A549 (cell line): ENCODE data around the gene DCP1A. TPM values are rescaled to one million over a fixed set of nuclear protein-coding genes. Genes with fewer than 3 reads are reported as not detected.
A peak's percentile ranks its signal among the peaks of the same experiment; 100 is the strongest.

ENCODE experiments used
- ATAC-seq, 2 experiments: fragments of 200-7000 bp in 1 of 2; fragments of >200 bp in 1 of 2; cut with Nextera tagmentation in 1 of 2; cut with Tn5 transposase in 1 of 2; 3 replicates each; pipeline versions ENCODE4 v1.8.0 to v1.9.1; 2018 to 2020; ENCODE audit warnings: mild to moderate bottlenecking in 1 of 2, moderate library complexity in 1 of 2
- CTCF ChIA-PET: fragments of 300-600 bp; sonication (Branson Sonifier 250); formaldehyde crosslinking; extraction: SDS; loops from one replicate; lab custom pipeline; 2021; ENCODE audit warnings: antibody characterized with exemption, inconsistent platforms; lab: Yijun Ruan, JAX
- POLR2A ChIA-PET: fragments of 350-600 bp; formaldehyde crosslinking; extraction: SDS; loops from one replicate; lab custom pipeline; 2021; ENCODE audit warnings: antibody characterized with exemption, inconsistent platforms; lab: Yijun Ruan, JAX
- DNase-seq, 2 experiments: peaks; one replicate each; pipeline versions ENCODE4 v3.0.0 to v3.0.0-alpha.2; 2011 to 2016; ENCODE audit warnings: low read depth in 1 of 2, low spot score in 1 of 2
- FAIRE-seq: peaks from 2 replicates; lab custom pipeline; 2011; peaks lifted over from hg19 to GRCh38; lab: Jason Lieb, UNC
- H3K27ac ChIP-seq, 2 experiments: fragments of >200 bp; sonication (Bioruptor Twin); formaldehyde crosslinking; 3 replicates each; pipeline ENCODE4 v1.5.1; 2016 to 2017
- H3K4me1 ChIP-seq: fragments of >200 bp; sonication (Bioruptor Twin); formaldehyde crosslinking; 3 replicates; pipeline ENCODE4 v1.6.1; 2016
- H3K4me2 ChIP-seq: fragments of >200 bp; sonication (Bioruptor Twin); formaldehyde crosslinking; 3 replicates; pipeline ENCODE4 v1.6.1; 2016
- H3K4me3 ChIP-seq: fragments of >200 bp; sonication (Bioruptor Twin); formaldehyde crosslinking; 3 replicates; pipeline ENCODE4 v1.5.1; 2016
- H3K9me3 ChIP-seq: fragments of >200 bp; sonication (Bioruptor Twin); formaldehyde crosslinking; 3 replicates; pipeline ENCODE4 v1.6.1; 2016
- CBX2 ChIP-seq: fragments of 200-600 bp; sonication (generic); IDR thresholded peaks from 2 replicates; pipeline ENCODE4 v1.6.1; 2016; ENCODE audit warnings: low read depth, mild to moderate bottlenecking, borderline replicate concordance
- CBX8 ChIP-seq: fragments of 200-600 bp; sonication (generic); IDR thresholded peaks from 2 replicates; pipeline ENCODE4 v1.6.1; 2016
- E2F6 ChIP-seq: IDR thresholded peaks from 2 replicates; pipeline ENCODE4 v1.6.1; 2012; ENCODE audit warnings: low read depth, borderline replicate concordance
- EHF ChIP-seq: fragments of 250-450 bp; sonication (Bioruptor Pico); IDR thresholded peaks from 2 replicates; pipeline ENCODE4 v1.5.0; 2020; ENCODE audit warnings: mild to moderate bottlenecking
- ESRRA ChIP-seq: fragments of 150-350 bp; IDR thresholded peaks from 2 replicates; pipeline ENCODE4 v1.6.1; 2014; ENCODE audit warnings: mild to moderate bottlenecking, low read length, borderline replicate concordance
- FOSB ChIP-seq: fragments of 250-450 bp; sonication (Bioruptor Pico); IDR thresholded peaks from 2 replicates; pipeline ENCODE4 v1.5.0; 2020; ENCODE audit warnings: mild to moderate bottlenecking, moderate library complexity
- FOSL2 ChIP-seq, 2 experiments: fragments of 450-650 bp in 1 of 2; fragments of >200 bp in 1 of 2; sonication (Bioruptor Twin) in 1 of 2; formaldehyde crosslinking; IDR thresholded peaks; 2 replicates each; pipeline versions ENCODE4 v1.5.0 to v1.6.1; 2016 to 2020; ENCODE audit warnings: mild to moderate bottlenecking in 1 of 2, moderate library complexity in 1 of 2
- HES2 ChIP-seq: fragments of >200 bp; sonication (Bioruptor Twin); formaldehyde crosslinking; IDR thresholded peaks from 2 replicates; pipeline ENCODE4 v1.6.1; 2016
- HEYL ChIP-seq: fragments of 250-450 bp; sonication (Bioruptor Pico); IDR thresholded peaks from 2 replicates; pipeline ENCODE4 v1.8.0; 2021; ENCODE audit warnings: mild to moderate bottlenecking, moderate library complexity
- HOXA7 ChIP-seq: fragments of 250-450 bp; sonication (Bioruptor Pico); IDR thresholded peaks from 2 replicates; pipeline ENCODE4 v1.5.0; 2020; ENCODE audit warnings: mild to moderate bottlenecking, moderate library complexity
- JUN ChIP-seq, 2 experiments: fragments of >200 bp; sonication (Bioruptor Twin); formaldehyde crosslinking; IDR thresholded peaks; 2 replicates in 1 of 2; 3 replicates in 1 of 2; pipeline ENCODE4 v1.6.1; 2016 to 2017
- KDM1A ChIP-seq: fragments of 200-600 bp; sonication (generic); IDR thresholded peaks from 2 replicates; pipeline ENCODE4 v1.6.1; 2016; ENCODE audit warnings: low read depth, mild to moderate bottlenecking
- KDM5A ChIP-seq: fragments of 200-600 bp; sonication (generic); IDR thresholded peaks from 2 replicates; pipeline ENCODE4 v1.6.1; 2016; ENCODE audit warnings: antibody characterized with exemption, mild to moderate bottlenecking
- MAFK ChIP-seq: fragments of 450-650 bp; IDR thresholded peaks from 2 replicates; pipeline ENCODE4 v1.6.1; 2014; ENCODE audit not compliant: partially characterized antibody
- NR3C1 ChIP-seq: fragments of >200 bp; sonication (Bioruptor Twin); formaldehyde crosslinking; IDR thresholded peaks from 3 replicates; pipeline ENCODE4 v1.6.1; 2017
- POLR2A ChIP-seq: IDR thresholded peaks from 2 replicates; pipeline ENCODE4 v1.6.1; 2012; ENCODE audit warnings: mild to moderate bottlenecking, low read length
- POLR2AphosphoS2 ChIP-seq: conservative IDR thresholded peaks from 2 replicates; pipeline ENCODE4 v1.6.1; 2012; ENCODE audit warnings: low read length, improper control_type of control experiment, inconsistent platforms
- RARB ChIP-seq: fragments of 250-450 bp; sonication (Bioruptor Pico); IDR thresholded peaks from 2 replicates; pipeline ENCODE4 v1.8.0; 2021; ENCODE audit warnings: mild to moderate bottlenecking, moderate library complexity
- REST ChIP-seq: fragments of 200-600 bp; sonication (generic); IDR thresholded peaks from 2 replicates; pipeline ENCODE4 v1.6.1; 2016; ENCODE audit warnings: antibody characterized with exemption, mild to moderate bottlenecking, moderate library complexity
- RFX5 ChIP-seq: fragments of 450-650 bp; IDR thresholded peaks from 2 replicates; pipeline ENCODE4 v1.7.1; 2014; ENCODE audit warnings: antibody characterized with exemption, mild to moderate bottlenecking, moderate library complexity
- ZC3H11A ChIP-seq: fragments of 450-650 bp; IDR thresholded peaks from 2 replicates; pipeline ENCODE4 v1.6.1; 2014; ENCODE audit warnings: antibody characterized with exemption, mild to moderate bottlenecking
- WGBS: methylation state at CpG from one replicate; pipeline ENCODE4 v1.1.6; 2017; ENCODE audit errors: missing lambda C conversion rate; 5-methylcytosine and 5-hydroxymethylcytosine counted together
- polyA plus RNA-seq, 4 experiments: library from polyadenylated mRNA; depleted of rRNA in 3 of 4; stranded (reverse); fragments of >200 nt; fragmentation: RNase III in 1 of 4; extraction: RNeasy Plus Mini Kit Qiagen cat#74134 plus additional on column Dnase treatment in 1 of 4; gene quantifications; 2 replicates in 3 of 4; 3 replicates in 1 of 4; pipeline ENCODE4 v1.2.3, GENCODE V29; 2011 to 2017

Gene DCP1A
- polyA plus RNA-seq, 2 of the 4 experiments (the other 2 are of a cell fraction) = 7.3 to 27.4 TPM

GRCh38 chr3:53240989-53241972 is 106.1 kb downstream of the DCP1A start:
- DNase-seq (no peak), ATAC-seq (no peak), FAIRE-seq (no peak)
- H3K4me2 ChIP-seq = peak overlapping the region; percentile 74
- peak overlapping the region; percentile 100 for H3K4me3 ChIP-seq
- WGBS = 42% methylated on average over 9 of the region's 28 CpGs
- CTCF ChIA-PET = interaction anchor here (0.5 to 4.5 kb wide), 6 partner anchors 9 to 469 kb away, joined by 3 to 12 read pairs (median 4); no protein-coding TSS in a partner anchor
- POLR2A ChIA-PET = interaction anchor here (0.6 to 0.9 kb wide), 2 partner anchors 11 to 15 kb away, joined by 3 read pairs; partner anchors contain the start of gene TKT
- H3K4me1 ChIP-seq = peaks cover 97% of the 10 kb centered on the region
- H3K27ac ChIP-seq = peak overlapping the region; percentile 100
- TF ChIP-seq KDM1A (no peak), HOXA7 (CRISPR knock-in tag) (no peak)
- H3K9me3 ChIP-seq = no peaks in the 10 kb centered on the region

GRCh38 chr3:53239800-53240199 is 107.5 kb downstream of the DCP1A start:
- CTCF ChIA-PET = interaction anchor here (1.4 to 4.5 kb wide), 2 partner anchors 19 kb away, joined by 3 to 12 read pairs; no protein-coding TSS in a partner anchor
- H3K4me2 ChIP-seq = peak overlapping the region; percentile 74
- DNase-seq (no peak), ATAC-seq (no peak), FAIRE-seq (no peak)
- peak overlapping the region; percentile 100 for H3K27ac ChIP-seq
- WGBS = 48% methylated on average over 5 of the region's 5 CpGs
- H3K4me3 ChIP-seq = no peak overlapping the region
- H3K9me3 ChIP-seq = no peaks in the 10 kb centered on the region
- POLR2A ChIA-PET = no interaction called here
- TF ChIP-seq NR3C1 (no peak), HES2 (no peak), JUN (IDR thresholded peaks at IDR 0.05) (peak in 1 of 2 experiments; percentile 8; a peak in 1 of 5 replicates), POLR2AphosphoS2 (0 out of 2 replicates have a peak, but pooled peaks have one; percentile 21)
- peaks cover 97% of the 10 kb centered on the region for H3K4me1 ChIP-seq

GRCh38 chr3:53238886-53239285 is 108.5 kb downstream of the DCP1A start:
- CTCF ChIA-PET = interaction anchor here (0.6 to 2.1 kb wide), 4 partner anchors 9 to 76 kb away, joined by 3 to 6 read pairs (median 4); no protein-coding TSS in a partner anchor
- H3K4me3 ChIP-seq = peak overlapping the region; percentile 19; the same call in 1 of the 3 replicates
- H3K4me2 ChIP-seq = peak overlapping the region; percentile 74
- H3K4me1 ChIP-seq = peaks cover 97% of the 10 kb centered on the region
- peak; percentile 7 to 26 for ATAC-seq
- no peak for FAIRE-seq
- peak in 1 of 2 experiments; percentile 78 for DNase-seq
- peak overlapping the region; percentile 100 for H3K27ac ChIP-seq
- TF ChIP-seq RFX5 = no peak
- TF ChIP-seq FOSL2 (IDR thresholded peaks at IDR 0.05) = no peak
- peak; percentile 3; the same call in 1 of the 2 replicates for TF ChIP-seq FOSL2 (CRISPR knock-in tag; IDR thresholded peaks at IDR 0.05)
- TF ChIP-seq, all 56 proteins: peak for 1
- WGBS = 1% methylated on average over 4 of the region's 4 CpGs
- H3K9me3 ChIP-seq = no peaks in the 10 kb centered on the region
- POLR2A ChIA-PET = interaction anchor here (0.6 to 1.3 kb wide), 3 partner anchors 14 to 17 kb away, joined by 3 to 4 read pairs (median 3); partner anchors contain the start of gene TKT

- no peaks in the 10 kb centered on the region for H3K9me3 ChIP-seq
- FAIRE-seq (peak; percentile 95), ATAC-seq (peak; percentile 79 to 84), DNase-seq (peak; percentile 86 to 97)
- H3K4me1 ChIP-seq = peaks cover 97% of the 10 kb centered on the region
- WGBS = 0% methylated on average over 1 of the region's 6 CpGs
- H3K27ac ChIP-seq = peak overlapping the region; percentile 100
- CTCF ChIA-PET = interaction anchor here (0.6 to 7.7 kb wide), 6 partner anchors 9 to 77 kb away, joined by 3 to 69 read pairs (median 4); no protein-coding TSS in a partner anchor
- peak overlapping the region; percentile 77 for H3K4me2 ChIP-seq
- POLR2A ChIA-PET = interaction anchor here (0.6 to 1.6 kb wide), 6 partner anchors 11 to 109 kb away, joined by 3 to 8 read pairs (median 4); partner anchors contain the start of genes DCP1A and TKT
- H3K4me3 ChIP-seq = 0 out of 3 replicates have a peak overlapping the region, but pooled peaks have one; percentile 19
- TF ChIP-seq RARB (CRISPR knock-in tag) (no peak), NR3C1 (no peak), EHF (CRISPR knock-in tag) (no peak), E2F6 (peak; percentile 69; the same call in 1 of the 2 replicates), ESRRA (no peak), HEYL (CRISPR knock-in tag) (no peak), REST (no peak), FOSB (CRISPR knock-in tag) (0 out of 2 replicates have a peak, but pooled peaks have one; percentile 21), CBX8 (no peak), POLR2A (peak; percentile 38; the same call in 1 of the 2 replicates), JUN (IDR thresholded peaks at IDR 0.05) (peak; percentile 46 to 76; a peak in 3 of 5 replicates), HOXA7 (CRISPR knock-in tag) (no peak), KDM5A (no peak), ZC3H11A (no peak), MAFK (no peak), CBX2 (no peak)
Observed at GRCh38 chr3:53238051-53238850, 109.1 kb downstream of the DCP1A start.
